Activated CD4-positive, CD25-positive, alpha-beta regulatory T cell treated with anti-CD3 and anti-CD28 coated beads, Interleukin-2, amount 50 U/mL, for 24 hours (primary cell): ENCODE results near the gene MYO5A.
"Not testable (repeated sequence)": the region's sequence is repeated elsewhere in the genome, so short reads cannot be mapped to it uniquely, and the experiment has no call there.

ENCODE experiments used
- ATAC-seq, 2 donors: fragments of 150-1000 bp; cut with Tn5 transposase; one replicate each; pipeline ENCODE4 v1.10.0; 2021; ENCODE audit warnings: mild to moderate bottlenecking in 1 of 2, moderate library complexity in 1 of 2

Gene MYO5A

GRCh38 chr15:52324109-52324508, 204.6 kb downstream of the MYO5A start:
- no peak for ATAC-seq

- ATAC-seq, result no peak
Measured at GRCh38 chr15:52318729-52319500, 209.8 kb downstream of the MYO5A start.

DNA sequence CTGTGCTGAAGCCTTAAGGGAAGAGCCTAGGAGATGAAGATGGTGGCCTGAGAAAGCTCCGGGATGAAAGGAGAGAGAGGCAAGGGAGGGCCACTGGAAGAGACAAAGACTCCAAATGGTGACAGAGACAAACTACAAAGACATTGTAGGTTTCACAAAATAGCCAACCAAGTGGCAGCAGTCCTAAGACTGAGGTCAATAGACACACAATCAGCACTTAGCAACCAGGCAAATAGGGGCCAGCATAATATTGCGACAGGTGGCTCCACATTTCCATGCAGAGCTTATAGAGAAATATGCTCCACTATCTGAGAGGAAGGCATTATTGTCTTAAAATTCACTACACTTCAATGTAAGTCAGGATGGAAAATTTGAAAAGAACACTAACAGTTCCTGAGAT, 211.0 kb downstream of the MYO5A start:
- no peak for ATAC-seq

- ATAC-seq, result no peak
Measured at GRCh38 chr15:52317022-52317421, 211.7 kb downstream of the MYO5A start.

- ATAC-seq, result peak in 1 of 2 donors; percentile 27
Measured at GRCh38 chr15:52309154-52309548, 219.5 kb downstream of the MYO5A start.

DNA sequence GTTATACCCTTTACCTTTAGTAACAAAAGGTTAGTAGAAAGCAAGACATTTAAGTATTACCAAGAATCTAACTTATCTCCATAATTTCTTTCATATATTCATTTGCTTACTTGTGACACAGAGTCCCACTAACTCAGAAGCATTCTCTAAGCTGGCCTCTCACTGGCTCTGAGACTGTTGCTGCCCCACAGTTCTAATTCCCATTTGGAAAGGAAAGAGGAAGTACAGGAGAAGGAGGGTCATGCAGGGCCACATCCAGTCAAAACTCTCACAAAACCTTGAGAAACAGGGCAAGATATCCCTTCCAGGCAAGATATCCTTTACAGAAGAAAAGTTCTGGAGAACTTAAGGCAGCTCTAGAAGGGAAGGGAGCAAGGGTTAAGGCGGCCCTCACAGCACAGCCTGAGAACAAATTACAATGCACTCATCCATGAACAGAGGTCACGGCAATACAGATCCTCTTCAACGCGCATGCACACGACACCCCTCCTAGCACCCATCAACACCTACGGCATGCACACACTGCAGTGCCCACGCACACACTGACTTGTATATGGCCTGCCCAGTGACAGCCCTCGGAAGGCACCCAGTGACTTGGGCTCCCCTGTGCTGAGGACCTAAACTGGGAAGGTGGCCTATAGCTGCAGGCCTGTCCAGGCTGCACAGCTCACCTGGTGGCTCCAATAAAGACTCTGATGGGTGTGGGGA, 220.1 kb downstream of the MYO5A start:
- ATAC-seq, result no peak

- ATAC-seq, result no peak
Measured at GRCh38 chr15:52307847-52308246, 220.8 kb downstream of the MYO5A start.

DNA sequence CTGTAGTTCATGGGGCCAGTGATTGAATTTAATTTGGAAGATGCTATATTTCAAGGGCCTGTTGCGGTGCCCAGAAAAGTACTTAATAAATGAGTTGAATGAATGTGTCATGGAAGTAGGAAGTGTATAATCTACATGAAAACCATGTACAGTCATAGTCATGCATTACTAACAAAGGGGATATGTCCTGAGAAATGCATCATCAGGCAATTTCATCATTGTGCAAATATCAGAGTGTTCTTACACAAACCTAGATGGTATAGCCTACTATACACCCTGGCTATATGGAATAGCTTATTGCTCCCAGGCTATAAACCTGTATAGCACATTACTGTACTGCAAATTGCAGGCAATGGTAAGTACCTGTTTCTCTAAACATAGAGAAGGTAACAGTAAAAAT, 222.4 kb downstream of the MYO5A start:
- ATAC-seq, result peak; percentile 51 to 58

- ATAC-seq, result no peak
Measured at GRCh38 chr15:52303093-52303772, 225.4 kb downstream of the MYO5A start.

DNA sequence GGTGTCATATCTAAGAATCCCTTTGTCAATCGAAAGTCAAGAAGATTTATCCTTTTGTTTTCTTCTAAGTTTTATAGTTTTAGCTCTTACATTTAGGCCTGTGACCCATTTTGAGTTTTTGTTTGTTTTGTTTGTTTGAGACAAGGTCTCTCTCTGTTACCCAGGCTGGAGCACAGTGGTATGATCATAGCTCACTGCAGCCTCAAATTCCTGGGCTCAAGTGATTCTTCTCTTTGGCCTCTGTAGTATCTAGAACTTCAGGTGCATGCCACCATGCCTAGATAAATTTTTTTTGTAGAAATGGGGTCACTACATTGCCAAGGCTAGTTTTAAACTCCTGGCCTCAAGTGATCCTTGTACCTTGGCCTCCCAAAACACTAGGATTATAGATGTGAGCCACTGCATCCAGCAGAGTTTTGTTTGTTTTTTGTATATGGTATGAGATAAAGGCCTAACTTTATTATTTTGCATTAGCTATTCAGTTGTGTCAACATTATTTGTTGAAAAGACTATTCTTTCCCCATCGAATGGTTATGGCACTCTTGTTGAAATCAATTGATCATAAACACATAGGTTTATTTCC, 227.3 kb downstream of the MYO5A start:
- ATAC-seq, result no peak

- ATAC-seq, result peak; percentile 11 to 23
Measured at GRCh38 chr15:52295421-52296001, 233.2 kb downstream of the MYO5A start, which contains the start of gene MYO5C. TSS of gene MYO5C (minus strand) at chr15:52295804. CDS start at chr15:52295636, 168 bp downstream.

GRCh38 chr15:52294881-52295420, 233.7 kb downstream of the MYO5A start:
- ATAC-seq, result no peak

DNA sequence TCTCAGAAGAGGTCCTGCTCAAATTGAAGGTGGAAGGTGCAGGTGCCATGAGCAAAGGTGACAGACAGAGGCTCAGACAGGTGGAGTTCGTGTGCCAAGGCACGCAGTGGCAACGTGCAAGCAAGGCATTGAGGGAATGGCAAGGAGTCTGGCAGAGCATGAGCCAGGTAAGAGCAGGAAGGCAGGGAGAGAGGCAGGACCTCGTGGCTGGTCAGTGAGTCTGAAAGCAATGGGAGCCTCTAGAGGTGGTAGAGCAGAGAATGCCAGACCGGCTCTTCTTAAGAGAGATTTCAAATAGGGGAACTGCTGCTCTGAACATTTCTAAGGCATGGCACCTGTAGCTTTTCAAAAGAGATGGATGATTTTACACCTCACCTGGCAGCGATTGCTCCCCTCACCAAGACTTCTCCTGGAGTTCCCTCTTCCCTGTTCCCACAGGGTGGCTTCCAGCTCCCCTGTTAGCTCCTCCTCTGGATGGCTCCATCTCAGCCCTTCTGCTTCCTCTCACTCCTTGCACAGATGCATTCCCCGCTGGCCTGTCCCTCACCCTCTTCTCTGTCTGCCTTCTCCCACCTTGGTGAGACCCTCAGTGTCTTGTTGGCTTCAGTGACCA, 235.8 kb downstream of the MYO5A start:
- ATAC-seq, result no peak

DNA sequence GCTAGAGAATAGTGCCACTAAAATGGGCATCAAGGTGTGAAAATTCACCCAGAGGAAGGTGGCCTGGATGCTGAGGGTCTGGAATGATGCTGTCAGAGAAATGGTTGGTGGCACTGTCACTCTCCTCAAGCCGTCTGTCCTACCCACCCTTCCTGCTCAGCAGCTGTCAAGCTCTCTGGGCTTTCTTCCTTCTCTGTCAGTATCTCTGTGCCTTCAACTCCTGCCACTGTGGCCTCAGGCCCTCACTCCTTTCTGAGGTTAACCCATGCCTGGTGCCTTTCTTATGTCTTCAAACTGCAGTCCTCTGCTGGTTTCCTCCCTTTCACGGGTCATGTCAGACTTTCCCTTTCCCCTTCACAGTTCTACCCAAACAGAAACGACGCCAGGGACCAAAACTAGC, 237.5 kb downstream of the MYO5A start:
- no peak for ATAC-seq

GRCh38 chr15:52290800-52291199, 237.9 kb downstream of the MYO5A start:
- ATAC-seq, result peak in 1 of 2 donors; percentile 17

- ATAC-seq, result peak; percentile 80 to 81
Measured at GRCh38 chr15:52290329-52290728, 238.4 kb downstream of the MYO5A start.

DNA sequence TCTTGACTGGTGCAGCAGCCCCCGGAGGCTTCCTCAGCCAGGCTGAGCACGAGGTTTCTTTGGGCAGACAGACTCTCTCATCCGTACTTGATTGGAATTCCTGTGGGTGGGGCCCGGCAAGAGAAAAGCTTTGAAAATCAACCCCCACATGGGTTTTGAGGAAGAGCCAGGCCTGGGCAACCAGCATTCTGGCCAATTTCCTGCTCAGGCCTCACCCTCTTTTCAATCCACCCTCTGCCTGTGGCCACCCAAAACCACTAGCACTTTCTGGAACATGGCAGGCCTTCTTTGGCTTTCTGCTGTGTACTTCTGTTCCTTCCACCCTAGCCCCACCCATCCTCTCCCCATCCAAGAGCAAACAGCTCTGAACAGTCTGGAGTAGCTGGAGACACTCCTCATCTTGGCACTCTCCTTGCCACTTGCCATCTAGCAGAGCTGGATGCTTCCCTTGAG, 239.0 kb downstream of the MYO5A start:
- ATAC-seq, result no peak

GRCh38 chr15:52288986-52289385, 239.7 kb downstream of the MYO5A start:
- no peak for ATAC-seq

DNA sequence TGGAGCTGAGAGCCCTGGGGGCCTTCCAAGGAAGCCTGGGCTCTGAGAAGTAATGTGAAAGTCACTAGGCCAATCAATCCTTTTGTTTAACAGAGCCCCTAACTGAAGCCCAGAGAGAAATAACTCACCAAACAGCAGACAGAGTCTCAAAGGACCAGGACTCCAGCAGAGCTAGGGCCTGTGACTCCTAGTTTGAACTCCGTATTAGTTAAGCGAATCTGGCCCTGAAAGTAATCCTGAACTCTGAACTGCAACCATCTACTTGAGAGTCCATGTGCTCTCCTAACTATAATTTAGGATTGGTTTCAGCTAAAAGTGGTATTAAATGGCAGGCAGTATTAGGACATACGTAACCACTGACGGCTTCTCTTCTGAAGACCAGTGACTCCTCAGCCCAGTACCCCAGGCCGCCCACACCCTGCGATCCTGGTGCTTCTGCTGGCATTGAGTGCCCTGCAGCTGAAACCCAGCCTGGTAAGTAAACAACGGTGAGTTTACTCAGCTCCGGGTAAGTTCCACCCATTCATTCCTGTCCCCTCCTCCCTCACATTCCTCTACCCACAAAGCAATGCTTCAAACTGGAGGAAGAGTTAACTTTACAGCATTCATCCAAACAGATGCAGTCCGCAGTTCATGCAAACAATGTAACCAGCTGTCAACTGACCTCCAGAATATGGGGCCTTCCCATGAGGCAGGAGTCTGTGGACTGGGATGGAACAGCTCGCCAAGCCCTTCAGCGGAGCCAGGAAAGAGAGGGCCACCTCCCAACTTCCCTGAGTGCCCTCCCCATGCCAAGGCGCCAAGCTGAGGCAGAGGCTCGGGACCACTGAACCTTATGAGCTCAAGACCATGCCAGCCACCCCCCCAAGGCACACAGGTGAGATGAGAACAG, 240.4 kb downstream of the MYO5A start:
- no peak for ATAC-seq

GRCh38 chr15:52287114-52287513, 241.6 kb downstream of the MYO5A start:
- no peak for ATAC-seq

GRCh38 chr15:52285941-52286340, 242.7 kb downstream of the MYO5A start:
- not testable (repeated sequence) for ATAC-seq
